Duodenal mucosa (tissue), 2 donors: ENCODE data around the gene HDAC1.
A peak's percentile ranks its signal among the peaks of the same experiment; 100 is the strongest.

Experiments
- H3K27ac ChIP-seq: one replicate; pipeline ENCODE4 v1.7.0; 2013; ENCODE audit warnings: low read depth, low read length
- H3K27me3 ChIP-seq, 2 donors: one replicate each; pipeline ENCODE4 v1.7.0; 2013; ENCODE audit warnings: low read length in 2 of 2, control low read depth in 1 of 2; ENCODE audit not compliant: insufficient read depth in 2 of 2, control insufficient read depth in 1 of 2
- H3K36me3 ChIP-seq, 2 donors: one replicate each; pipeline ENCODE4 v1.7.0; 2013; ENCODE audit warnings: low read length in 2 of 2, control low read depth in 1 of 2; ENCODE audit not compliant: insufficient read depth in 2 of 2, control insufficient read depth in 1 of 2
- H3K4me1 ChIP-seq, 2 donors: one replicate each; pipeline ENCODE4 v1.7.0; 2013; ENCODE audit warnings: low read length in 2 of 2, control low read depth in 1 of 2; ENCODE audit not compliant: insufficient read depth in 2 of 2, control insufficient read depth in 1 of 2
- H3K4me3 ChIP-seq, 2 donors: one replicate each; pipeline ENCODE4 v1.7.0; 2013; ENCODE audit warnings: low read length in 2 of 2, low read depth in 1 of 2
- H3K9ac ChIP-seq, 2 donors: one replicate each; pipeline ENCODE4 v1.7.0; 2013; ENCODE audit warnings: low read length in 2 of 2, low read depth in 1 of 2
- H3K9me3 ChIP-seq, 2 donors: one replicate each; pipeline ENCODE4 v1.7.0; 2013; ENCODE audit warnings: low read length in 2 of 2, control low read depth in 1 of 2; ENCODE audit not compliant: control insufficient read depth in 1 of 2

The HDAC1 gene

GRCh38 chr1:32291708-32292538 lies at the start of gene HDAC1:
Gene HDAC1, plus strand, starts transcription at chr1:32292083. Its CDS starts 87 bp downstream, at chr1:32292170.
- Histone ChIP-seq H3K4me3 (peak within 1 kb of the TSS; percentile 69 to 100), H3K4me1 (peaks cover 18 to 27% of the 10 kb centered on the region in 2 donors), H3K9me3 (no peaks in the 10 kb centered on the region), H3K36me3 (no peaks in the 10 kb centered on the region), H3K27ac (peak within 1 kb of the TSS; percentile 82), H3K27me3 (no peaks in the 10 kb centered on the region), H3K9ac (peak within 1 kb of the TSS; percentile 80 to 97)

- H3K4me3 ChIP-seq: no peak overlapping the region
- H3K9ac ChIP-seq: no peak overlapping the region
- peaks cover 0 to 29% of the 10 kb centered on the region in 2 donors for H3K4me1 ChIP-seq
- no peaks in the 10 kb centered on the region for H3K27me3 ChIP-seq
- H3K36me3 ChIP-seq: no peaks in the 10 kb centered on the region
- H3K27ac ChIP-seq: no peak overlapping the region
- no peaks in the 10 kb centered on the region for H3K9me3 ChIP-seq
Measured at GRCh38 chr1:32242341-32242851, 49.5 kb upstream of the HDAC1 start.

GRCh38 chr1:32246888-32247273 lies 45.0 kb upstream of the HDAC1 start, which contains the start of gene FAM167B:
Gene FAM167B, plus strand, starts transcription at chr1:32247222. Its CDS starts 200 bp downstream, at chr1:32247422.
- peaks cover 11 to 32% of the 10 kb centered on the region in 2 donors for H3K4me1 ChIP-seq
- H3K9me3 ChIP-seq: no peaks in the 10 kb centered on the region
- H3K27ac ChIP-seq: peak within 1 kb of the TSS; percentile 17
- H3K36me3 ChIP-seq: no peaks in the 10 kb centered on the region
- no peak within 1 kb of the TSS for H3K9ac ChIP-seq
- H3K27me3 ChIP-seq: no peaks in the 10 kb centered on the region
- no peak within 1 kb of the TSS for H3K4me3 ChIP-seq

GRCh38 chr1:32247452-32247851 lies 44.4 kb upstream of the HDAC1 start:
- Histone ChIP-seq H3K27me3 (no peaks in the 10 kb centered on the region), H3K27ac (peak overlapping the region; percentile 17), H3K36me3 (no peaks in the 10 kb centered on the region), H3K9ac (no peak overlapping the region), H3K9me3 (no peaks in the 10 kb centered on the region), H3K4me1 (peaks cover 11 to 35% of the 10 kb centered on the region in 2 donors), H3K4me3 (no peak overlapping the region)

GRCh38 chr1:32247983-32248889 lies 43.6 kb upstream of the HDAC1 start:
- no peaks in the 10 kb centered on the region for H3K9me3 ChIP-seq
- H3K27ac ChIP-seq: no peak overlapping the region
- peak overlapping the region in 1 of 2 donors; percentile 18 for H3K9ac ChIP-seq
- peak overlapping the region in 1 of 2 donors; percentile 47 for H3K4me3 ChIP-seq
- no peaks in the 10 kb centered on the region for H3K27me3 ChIP-seq
- H3K4me1 ChIP-seq: peaks cover 11 to 35% of the 10 kb centered on the region in 2 donors
- H3K36me3 ChIP-seq: no peaks in the 10 kb centered on the region

- Histone ChIP-seq H3K27me3 (no peaks in the 10 kb centered on the region), H3K9me3 (no peaks in the 10 kb centered on the region), H3K4me3 (peak overlapping the region in 1 of 2 donors; percentile 44), H3K27ac (peak overlapping the region; percentile 87), H3K4me1 (peaks cover 11 to 35% of the 10 kb centered on the region in 2 donors), H3K9ac (peak overlapping the region in 1 of 2 donors; percentile 8), H3K36me3 (no peaks in the 10 kb centered on the region)
Measured at GRCh38 chr1:32249831-32250525, 41.9 kb upstream of the HDAC1 start.

GRCh38 chr1:32250893-32251716 lies 40.8 kb upstream of the HDAC1 start, which contains the start of gene LCK:
Gene LCK, plus strand, starts transcription at chr1:32251265. Its CDS starts 23,065 bp downstream, at chr1:32274330.
- peak within 1 kb of the TSS; percentile 44 to 60 for H3K4me3 ChIP-seq

GRCh38 chr1:32255072-32256071 lies 36.5 kb upstream of the HDAC1 start:
- Histone ChIP-seq H3K9ac (no peak overlapping the region), H3K27ac (no peak overlapping the region), H3K9me3 (no peaks in the 10 kb centered on the region), H3K4me1 (peaks cover 7 to 10% of the 10 kb centered on the region in 2 donors), H3K4me3 (peak overlapping the region in 1 of 2 donors; percentile 28), H3K27me3 (no peaks in the 10 kb centered on the region), H3K36me3 (no peaks in the 10 kb centered on the region)

More at GRCh38 chr1:32250893-32251716, 40.8 kb upstream of the HDAC1 start, which contains the start of gene LCK:
- no peaks in the 10 kb centered on the region for H3K36me3 ChIP-seq
- peak within 1 kb of the TSS; percentile 87 for H3K27ac ChIP-seq
- peaks cover 11 to 35% of the 10 kb centered on the region in 2 donors for H3K4me1 ChIP-seq
- H3K27me3 ChIP-seq: no peaks in the 10 kb centered on the region
- H3K9me3 ChIP-seq: no peaks in the 10 kb centered on the region
- peak within 1 kb of the TSS; percentile 39 to 46 for H3K9ac ChIP-seq
